Upper lobe of left lung (tissue), 4 donors: ENCODE measurements around the gene IL6R.

Experiments
- CTCF ChIP-seq, 6 experiments: fragments of 450-650 bp in 4 of 6; fragments of 200-600 bp in 2 of 6; sonication (generic) in 2 of 6; IDR thresholded peaks; one replicate each; pipeline ENCODE4 v1.5.1; 2016 to 2019; ENCODE audit warnings: antibody characterized with exemption in 6 of 6
- POLR2A ChIP-seq, 4 donors: fragments of 450-650 bp; IDR thresholded peaks; one replicate each; pipeline ENCODE4 v1.5.1; 2016 to 2017; ENCODE audit warnings: antibody characterized with exemption in 4 of 4, mild to moderate bottlenecking in 2 of 4
- POLR2AphosphoS5 ChIP-seq, 2 donors: sonication (generic); formaldehyde crosslinking; IDR thresholded peaks; one replicate each; pipeline ENCODE4 v1.5.1; 2017; ENCODE audit warnings: antibody characterized with exemption in 2 of 2

GRCh38 chr1:154391086-154391770, 13.9 kb upstream of the IL6R start:
- TF ChIP-seq CTCF (IDR thresholded peaks at IDR 0.05) (no peak), POLR2A (IDR thresholded peaks at IDR 0.05) (no peak), POLR2AphosphoS5 (IDR thresholded peaks at IDR 0.05) (no peak)
